ENCODE results near the gene IDE.
A peak's percentile ranks its signal among the peaks of the same experiment; 100 is the strongest.
"Not testable (repeated sequence)": the region's sequence is repeated elsewhere in the genome, so short reads cannot be mapped to it uniquely, and the experiment has no call there.

Gene IDE

GRCh38 chr10:92413519-92413918 is 160.4 kb downstream of the IDE start:
- no peak for DNase-seq

GRCh38 chr10:92413011-92413410 is 160.9 kb downstream of the IDE start:
- DNase-seq, result no peak

GRCh38 chr10:92411406-92411805 is 162.5 kb downstream of the IDE start:
- DNase-seq, result no peak

GRCh38 chr10:92410501-92410900 is 163.4 kb downstream of the IDE start:
- no peak for DNase-seq

GRCh38 chr10:92408017-92408361 is 165.9 kb downstream of the IDE start:
- no peak for DNase-seq

GRCh38 chr10:92407305-92408016 is 166.4 kb downstream of the IDE start:
- peak; percentile 30 for DNase-seq

GRCh38 chr10:92405419-92405924 is 168.4 kb downstream of the IDE start:
- no peak for DNase-seq

- DNase-seq, result no peak
Observed at GRCh38 chr10:92404612-92405418, 169.1 kb downstream of the IDE start.

- DNase-seq, result not testable (repeated sequence)
Observed at GRCh38 chr10:92402234-92402633, 171.7 kb downstream of the IDE start.

All from hematopoietic multipotent progenitor cell treated with erythropoietin and hydrocortisone succinate and interleukin-3 and kit ligand, for 8 days (in vitro differentiated cells).